ENCODE data around the gene GPR158. TPM values are rescaled to one million over a fixed set of nuclear protein-coding genes. Genes with fewer than 3 reads are reported as not detected.
A peak's percentile ranks its signal among the peaks of the same experiment; 100 is the strongest.

Gene GPR158, protein sequence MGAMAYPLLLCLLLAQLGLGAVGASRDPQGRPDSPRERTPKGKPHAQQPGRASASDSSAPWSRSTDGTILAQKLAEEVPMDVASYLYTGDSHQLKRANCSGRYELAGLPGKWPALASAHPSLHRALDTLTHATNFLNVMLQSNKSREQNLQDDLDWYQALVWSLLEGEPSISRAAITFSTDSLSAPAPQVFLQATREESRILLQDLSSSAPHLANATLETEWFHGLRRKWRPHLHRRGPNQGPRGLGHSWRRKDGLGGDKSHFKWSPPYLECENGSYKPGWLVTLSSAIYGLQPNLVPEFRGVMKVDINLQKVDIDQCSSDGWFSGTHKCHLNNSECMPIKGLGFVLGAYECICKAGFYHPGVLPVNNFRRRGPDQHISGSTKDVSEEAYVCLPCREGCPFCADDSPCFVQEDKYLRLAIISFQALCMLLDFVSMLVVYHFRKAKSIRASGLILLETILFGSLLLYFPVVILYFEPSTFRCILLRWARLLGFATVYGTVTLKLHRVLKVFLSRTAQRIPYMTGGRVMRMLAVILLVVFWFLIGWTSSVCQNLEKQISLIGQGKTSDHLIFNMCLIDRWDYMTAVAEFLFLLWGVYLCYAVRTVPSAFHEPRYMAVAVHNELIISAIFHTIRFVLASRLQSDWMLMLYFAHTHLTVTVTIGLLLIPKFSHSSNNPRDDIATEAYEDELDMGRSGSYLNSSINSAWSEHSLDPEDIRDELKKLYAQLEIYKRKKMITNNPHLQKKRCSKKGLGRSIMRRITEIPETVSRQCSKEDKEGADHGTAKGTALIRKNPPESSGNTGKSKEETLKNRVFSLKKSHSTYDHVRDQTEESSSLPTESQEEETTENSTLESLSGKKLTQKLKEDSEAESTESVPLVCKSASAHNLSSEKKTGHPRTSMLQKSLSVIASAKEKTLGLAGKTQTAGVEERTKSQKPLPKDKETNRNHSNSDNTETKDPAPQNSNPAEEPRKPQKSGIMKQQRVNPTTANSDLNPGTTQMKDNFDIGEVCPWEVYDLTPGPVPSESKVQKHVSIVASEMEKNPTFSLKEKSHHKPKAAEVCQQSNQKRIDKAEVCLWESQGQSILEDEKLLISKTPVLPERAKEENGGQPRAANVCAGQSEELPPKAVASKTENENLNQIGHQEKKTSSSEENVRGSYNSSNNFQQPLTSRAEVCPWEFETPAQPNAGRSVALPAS (N-terminal part only)
- polyA plus RNA-seq (2013), result not detected

- ChIA-PET CTCF (no interaction called here), POLR2A (no interaction called here)
- Histone ChIP-seq H3K27ac (ENCODE audit: insufficient read depth in 1 of 2, low read depth in 1 of 2, low read length in 2 of 2, poor library complexity in 1 of 2, severe bottlenecking in 2 of 2) (no peak within 1 kb of the TSS), H3K36me3 (ENCODE audit: control insufficient read depth in 4 of 4, insufficient read depth in 4 of 4, low read length in 3 of 4) (no peaks in the 10 kb centered on the region), H3K4me1 (ENCODE audit: control extremely low read depth in 1 of 4, control insufficient read depth in 4 of 4, insufficient read depth in 4 of 4, low read length in 3 of 4) (peaks cover 0 to 17% (median 12%) of the 10 kb centered on the region in 4 experiments), H3K27me3 (replicated peaks in 2 of 5; ENCODE audit: control insufficient read depth in 4 of 5, insufficient read depth in 5 of 5, low read length in 4 of 5) (peaks cover 26 to 61% (median 30%) of the 10 kb centered on the region in 5 experiments), H3K4me3 (ENCODE audit: control insufficient read depth in 1 of 7, extremely low read depth in 1 of 7, insufficient read depth in 4 of 7, low read depth in 2 of 7, low read length in 6 of 7) (peak within 1 kb of the TSS; percentile 32 to 79 (median 67)), H3K9me3 (ENCODE audit: control extremely low read depth in 1 of 5, control insufficient read depth in 4 of 5, insufficient read depth in 2 of 5, low read depth in 1 of 5, low read length in 4 of 5) (no peaks in the 10 kb centered on the region)
- under 1% methylated on average over 81 of the region's 83 CpGs for WGBS (ENCODE audit: insufficient coverage)
- DNase-seq, result peak; percentile 88 to 95 (median 95)
Measured at GRCh38 chr10:25174461-25175230, at the start of gene GPR158. GPR158 (plus strand) TSS chr10:25175001; CDS start chr10:25175421, 420 bp downstream.

DNA sequence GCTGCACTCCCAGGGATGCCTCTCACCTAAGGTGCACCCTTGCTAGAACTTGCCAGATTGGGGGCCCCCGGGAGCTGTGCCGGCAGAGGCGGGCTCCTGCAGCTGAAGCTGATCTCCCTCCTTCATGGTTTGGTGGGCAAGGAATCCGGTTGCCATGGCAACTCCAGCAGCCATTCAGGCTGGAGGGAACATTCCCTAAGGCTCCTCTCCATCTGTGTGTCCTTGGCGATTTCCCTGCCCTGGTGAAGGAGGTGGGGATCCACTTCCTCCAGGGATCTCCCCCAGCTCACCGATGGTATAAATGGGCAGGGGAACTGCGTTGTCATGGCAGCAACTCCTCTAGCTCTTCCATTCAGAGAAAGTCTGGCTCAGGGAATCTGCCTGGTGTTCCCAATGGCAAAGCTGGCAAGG lies 49.6 kb upstream of the GPR158 start:
- CTCF ChIA-PET, result interaction anchor here (1.5 to 1.6 kb wide), 2 partner anchors 11 to 483 kb away, joined by 3 to 4 read pairs; no protein-coding TSS in a partner anchor
- POLR2A ChIA-PET, result no interaction called here
- 41% methylated on average over 6 of the region's 7 CpGs for WGBS (ENCODE audit: insufficient coverage)

DNA sequence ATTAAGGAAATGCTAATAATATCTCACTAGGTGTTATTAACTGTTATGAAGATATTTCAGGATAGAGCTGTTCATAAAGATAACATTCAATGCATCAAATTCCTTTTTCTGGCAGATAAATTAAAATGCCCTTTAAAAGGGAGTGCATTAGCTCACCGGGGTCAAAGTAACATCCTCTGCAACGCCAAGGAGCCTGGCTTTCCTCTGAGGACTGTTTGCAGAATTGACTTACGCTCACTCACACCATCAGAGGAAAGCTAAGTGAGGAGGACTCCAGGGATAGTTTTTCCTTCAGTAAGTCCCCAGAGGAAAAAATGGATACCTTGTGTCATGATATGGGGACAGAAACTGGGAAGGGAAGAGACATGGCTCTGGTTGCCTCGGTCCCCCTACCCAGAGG lies 45.2 kb upstream of the GPR158 start:
- H3K36me3 ChIP-seq (ENCODE audit: control insufficient read depth in 4 of 4, insufficient read depth in 4 of 4, low read length in 3 of 4), result no peaks in the 10 kb centered on the region
- ChIA-PET POLR2A (no interaction called here), CTCF (no interaction called here)
- H3K4me1 ChIP-seq (ENCODE audit: control extremely low read depth in 1 of 4, control insufficient read depth in 4 of 4, insufficient read depth in 4 of 4, low read length in 3 of 4), result no peaks in the 10 kb centered on the region
- peaks cover 0 to 9% (median 0%) of the 10 kb centered on the region in 5 experiments for H3K9me3 ChIP-seq (ENCODE audit: control extremely low read depth in 1 of 5, control insufficient read depth in 4 of 5, insufficient read depth in 2 of 5, low read depth in 1 of 5, low read length in 4 of 5)
- H3K27ac ChIP-seq (ENCODE audit: insufficient read depth in 1 of 2, low read depth in 1 of 2, low read length in 2 of 2, poor library complexity in 1 of 2, severe bottlenecking in 2 of 2), result no peak overlapping the region
- DNase-seq, result no peak
- peaks cover 0 to 7% (median 0%) of the 10 kb centered on the region in 5 experiments for H3K27me3 ChIP-seq (replicated peaks in 2 of 5; ENCODE audit: control insufficient read depth in 4 of 5, insufficient read depth in 5 of 5, low read length in 4 of 5)
- H3K4me3 ChIP-seq (ENCODE audit: control insufficient read depth in 1 of 7, extremely low read depth in 1 of 7, insufficient read depth in 4 of 7, low read depth in 2 of 7, low read length in 6 of 7), result no peak overlapping the region
- 86% methylated on average over 4 of the region's 4 CpGs for WGBS (ENCODE audit: insufficient coverage)

More for the DNA sequence above, 49.6 kb upstream of the GPR158 start:
- no peaks in the 10 kb centered on the region for H3K36me3 ChIP-seq (ENCODE audit: control insufficient read depth in 4 of 4, insufficient read depth in 4 of 4, low read length in 3 of 4)
- H3K4me3 ChIP-seq (ENCODE audit: control insufficient read depth in 1 of 7, extremely low read depth in 1 of 7, insufficient read depth in 4 of 7, low read depth in 2 of 7, low read length in 6 of 7), result no peak overlapping the region
- no peak for DNase-seq
- H3K4me1 ChIP-seq (ENCODE audit: control extremely low read depth in 1 of 4, control insufficient read depth in 4 of 4, insufficient read depth in 4 of 4, low read length in 3 of 4), result no peaks in the 10 kb centered on the region
- H3K27ac ChIP-seq (ENCODE audit: insufficient read depth in 1 of 2, low read depth in 1 of 2, low read length in 2 of 2, poor library complexity in 1 of 2, severe bottlenecking in 2 of 2), result no peak overlapping the region
- peaks cover 0 to 6% (median 0%) of the 10 kb centered on the region in 5 experiments for H3K9me3 ChIP-seq (ENCODE audit: control extremely low read depth in 1 of 5, control insufficient read depth in 4 of 5, insufficient read depth in 2 of 5, low read depth in 1 of 5, low read length in 4 of 5)
- H3K27me3 ChIP-seq (replicated peaks in 2 of 5; ENCODE audit: control insufficient read depth in 4 of 5, insufficient read depth in 5 of 5, low read length in 4 of 5), result peaks cover 0 to 7% (median 0%) of the 10 kb centered on the region in 5 experiments

GRCh38 chr10:25130906-25131305 lies 43.9 kb upstream of the GPR158 start:
- Histone ChIP-seq H3K36me3 (ENCODE audit: control insufficient read depth in 4 of 4, insufficient read depth in 4 of 4, low read length in 3 of 4) (no peaks in the 10 kb centered on the region), H3K9me3 (ENCODE audit: control extremely low read depth in 1 of 5, control insufficient read depth in 4 of 5, insufficient read depth in 2 of 5, low read depth in 1 of 5, low read length in 4 of 5) (peaks cover 0 to 5% (median 0%) of the 10 kb centered on the region in 5 experiments), H3K4me1 (ENCODE audit: control extremely low read depth in 1 of 4, control insufficient read depth in 4 of 4, insufficient read depth in 4 of 4, low read length in 3 of 4) (no peaks in the 10 kb centered on the region), H3K27me3 (replicated peaks in 2 of 5; ENCODE audit: control insufficient read depth in 4 of 5, insufficient read depth in 5 of 5, low read length in 4 of 5) (no peaks in the 10 kb centered on the region), H3K27ac (ENCODE audit: insufficient read depth in 1 of 2, low read depth in 1 of 2, low read length in 2 of 2, poor library complexity in 1 of 2, severe bottlenecking in 2 of 2) (no peak overlapping the region), H3K4me3 (ENCODE audit: control insufficient read depth in 1 of 7, extremely low read depth in 1 of 7, insufficient read depth in 4 of 7, low read depth in 2 of 7, low read length in 6 of 7) (no peak overlapping the region)
- POLR2A ChIA-PET, result no interaction called here
- 100% methylated on average over 3 of the region's 4 CpGs for WGBS (ENCODE audit: insufficient coverage)
- no peak for DNase-seq
- CTCF ChIA-PET, result no interaction called here

DNA sequence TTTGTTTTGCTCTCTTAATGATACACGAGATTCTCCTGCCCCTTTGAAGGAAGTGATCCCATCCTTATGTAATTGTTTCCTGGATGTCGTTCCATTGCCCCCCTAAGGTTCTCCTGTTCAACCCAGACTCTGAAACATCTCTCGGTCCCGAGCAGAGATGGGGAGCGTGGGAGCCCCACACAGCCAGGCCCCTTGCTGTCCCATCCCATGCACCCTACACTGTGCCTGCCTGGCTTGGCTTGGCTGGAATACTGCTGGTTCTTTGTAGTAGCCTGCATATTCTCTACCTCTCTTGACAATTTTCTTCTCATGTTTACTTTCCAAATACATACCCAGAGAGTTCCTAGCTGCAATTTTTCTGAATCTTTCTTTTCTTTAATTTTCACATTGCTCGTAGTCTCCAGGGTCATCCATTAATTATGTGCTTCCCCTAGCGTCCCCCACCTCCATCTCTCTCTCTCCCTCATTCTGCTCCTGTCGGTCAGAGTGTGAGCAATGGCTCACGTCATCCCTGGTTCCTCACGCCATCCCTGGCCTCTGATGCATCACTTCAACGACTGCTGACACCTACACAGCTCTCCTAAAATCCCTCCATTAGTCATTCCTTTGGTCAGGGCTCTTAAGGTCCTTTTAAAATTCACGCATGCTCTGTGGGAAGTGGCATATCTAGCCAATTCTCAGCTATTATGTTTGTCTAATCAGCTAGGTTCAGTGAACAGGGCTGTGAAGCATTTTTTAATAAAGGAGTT lies 32.5 kb upstream of the GPR158 start:
- H3K36me3 ChIP-seq (ENCODE audit: control insufficient read depth in 4 of 4, insufficient read depth in 4 of 4, low read length in 3 of 4), result no peaks in the 10 kb centered on the region
- peaks cover 0 to under 1% (median 0%) of the 10 kb centered on the region in 5 experiments for H3K9me3 ChIP-seq (ENCODE audit: control extremely low read depth in 1 of 5, control insufficient read depth in 4 of 5, insufficient read depth in 2 of 5, low read depth in 1 of 5, low read length in 4 of 5)
- no peak overlapping the region for H3K27ac ChIP-seq (ENCODE audit: insufficient read depth in 1 of 2, low read depth in 1 of 2, low read length in 2 of 2, poor library complexity in 1 of 2, severe bottlenecking in 2 of 2)
- DNase-seq, result no peak
- CTCF ChIA-PET, result interaction anchor here (0.6 kb wide), 1 partner anchor 8 kb away, joined by 3 read pairs; no protein-coding TSS in a partner anchor
- H3K27me3 ChIP-seq (replicated peaks in 2 of 5; ENCODE audit: control insufficient read depth in 4 of 5, insufficient read depth in 5 of 5, low read length in 4 of 5), result no peaks in the 10 kb centered on the region
- H3K4me3 ChIP-seq (ENCODE audit: control insufficient read depth in 1 of 7, extremely low read depth in 1 of 7, insufficient read depth in 4 of 7, low read depth in 2 of 7, low read length in 6 of 7), result no peak overlapping the region
- WGBS (ENCODE audit: insufficient coverage), result 75% methylated on average over 11 of the region's 12 CpGs
- POLR2A ChIA-PET, result no interaction called here
- H3K4me1 ChIP-seq (ENCODE audit: control extremely low read depth in 1 of 4, control insufficient read depth in 4 of 4, insufficient read depth in 4 of 4, low read length in 3 of 4), result no peaks in the 10 kb centered on the region

GRCh38 chr10:25157650-25158049 lies 17.2 kb upstream of the GPR158 start:
- no peak for DNase-seq
- CTCF ChIA-PET, result no interaction called here
- POLR2A ChIA-PET, result no interaction called here
- H3K36me3 ChIP-seq (ENCODE audit: control insufficient read depth in 4 of 4, insufficient read depth in 4 of 4, low read length in 3 of 4), result no peaks in the 10 kb centered on the region
- H3K4me1 ChIP-seq (ENCODE audit: control extremely low read depth in 1 of 4, control insufficient read depth in 4 of 4, insufficient read depth in 4 of 4, low read length in 3 of 4), result no peaks in the 10 kb centered on the region
- WGBS (ENCODE audit: insufficient coverage), result 93% methylated on average over 3 of the region's 3 CpGs
- H3K27me3 ChIP-seq (replicated peaks in 2 of 5; ENCODE audit: control insufficient read depth in 4 of 5, insufficient read depth in 5 of 5, low read length in 4 of 5), result no peaks in the 10 kb centered on the region
- H3K9me3 ChIP-seq (ENCODE audit: control extremely low read depth in 1 of 5, control insufficient read depth in 4 of 5, insufficient read depth in 2 of 5, low read depth in 1 of 5, low read length in 4 of 5), result no peaks in the 10 kb centered on the region
- H3K27ac ChIP-seq (ENCODE audit: insufficient read depth in 1 of 2, low read depth in 1 of 2, low read length in 2 of 2, poor library complexity in 1 of 2, severe bottlenecking in 2 of 2), result no peak overlapping the region
- no peak overlapping the region for H3K4me3 ChIP-seq (ENCODE audit: control insufficient read depth in 1 of 7, extremely low read depth in 1 of 7, insufficient read depth in 4 of 7, low read depth in 2 of 7, low read length in 6 of 7)

All from common myeloid progenitor, CD34-positive (primary cell).